Measurements from ENCODE around the gene SYT14. TPM values are rescaled to one million over a fixed set of nuclear protein-coding genes. Genes with fewer than 3 reads are reported as not detected.
A peak's percentile ranks its signal among the peaks of the same experiment; 100 is the strongest.
"Not testable (repeated sequence)": the region's sequence is repeated elsewhere in the genome, so short reads cannot be mapped to it uniquely, and the experiment has no call there.

SYT14 gene
- total RNA-seq, 1 donor from 2014 or later: not detected

GRCh38 chr1:210087058-210087457, 149.0 kb downstream of the SYT14 start:
- intact Hi-C loops (cut with micrococcal nuclease): no loop called here
- ATAC-seq: no peak
- no peak for DNase-seq

GRCh38 chr1:210089855-210090254, 151.8 kb downstream of the SYT14 start:
- intact Hi-C loops (cut with micrococcal nuclease): no loop called here
- ATAC-seq (no peak), DNase-seq (no peak)

GRCh38 chr1:210092366-210092765, 154.3 kb downstream of the SYT14 start:
- DNase-seq: no peak
- intact Hi-C loops (cut with micrococcal nuclease): no loop called here
- ATAC-seq: no peak

GRCh38 chr1:210093461-210093860, 155.4 kb downstream of the SYT14 start:
- DNase-seq: no peak
- no peak for ATAC-seq
- intact Hi-C loops (cut with micrococcal nuclease): no loop called here

GRCh38 chr1:210098356-210098755, 160.3 kb downstream of the SYT14 start:
- DNase-seq: no peak
- no peak for ATAC-seq
- intact Hi-C loops (cut with micrococcal nuclease): no loop called here

- intact Hi-C loops (cut with micrococcal nuclease): no loop called here
- ATAC-seq: no peak
- DNase-seq: no peak
Measured at GRCh38 chr1:210099921-210100320, 161.9 kb downstream of the SYT14 start.

- DNase-seq: no peak
- intact Hi-C loops (cut with micrococcal nuclease): no loop called here
- ATAC-seq: no peak
Measured at GRCh38 chr1:210104103-210104502, 166.1 kb downstream of the SYT14 start.

GRCh38 chr1:210112906-210113305, 174.9 kb downstream of the SYT14 start:
- intact Hi-C loops (cut with micrococcal nuclease); ATAC-seq; DNase-seq: not testable (repeated sequence)

GRCh38 chr1:210117198-210117597, 179.2 kb downstream of the SYT14 start:
- no peak for ATAC-seq
- intact Hi-C loops (cut with micrococcal nuclease): no loop called here
- no peak for DNase-seq

GRCh38 chr1:210117681-210118170, 179.7 kb downstream of the SYT14 start:
- intact Hi-C loops (cut with micrococcal nuclease): no loop called here
- ATAC-seq (no peak), DNase-seq (no peak)

- ATAC-seq: no peak
- intact Hi-C loops (cut with micrococcal nuclease): no loop called here
- DNase-seq: no peak
Measured at GRCh38 chr1:210123383-210123782, 185.4 kb downstream of the SYT14 start.

GRCh38 chr1:210123924-210124589, 186.0 kb downstream of the SYT14 start:
- ATAC-seq: no peak
- intact Hi-C loops (cut with micrococcal nuclease): no loop called here
- DNase-seq: no peak

GRCh38 chr1:210124736-210125135, 186.7 kb downstream of the SYT14 start:
- no peak for DNase-seq
- intact Hi-C loops (cut with micrococcal nuclease): no loop called here
- ATAC-seq: no peak

GRCh38 chr1:210125143-210125542, 187.1 kb downstream of the SYT14 start:
- DNase-seq (no peak), ATAC-seq (no peak)
- intact Hi-C loops (cut with micrococcal nuclease): no loop called here

- no peak for ATAC-seq
- intact Hi-C loops (cut with micrococcal nuclease): no loop called here
- no peak for DNase-seq
Measured at GRCh38 chr1:210129092-210129491, 191.1 kb downstream of the SYT14 start.

- intact Hi-C loops (cut with micrococcal nuclease): no loop called here
- ATAC-seq: no peak
- no peak for DNase-seq
Measured at GRCh38 chr1:210129759-210130158, 191.7 kb downstream of the SYT14 start.

GRCh38 chr1:210132582-210132981, 194.6 kb downstream of the SYT14 start:
- no peak for DNase-seq
- intact Hi-C loops (cut with micrococcal nuclease): no loop called here
- ATAC-seq: no peak

- ATAC-seq: peak; percentile 26
- intact Hi-C loops (cut with micrococcal nuclease): loop anchor here (2.0 to 10.0 kb wide), 2 partner anchors 167 to 261 kb away; no protein-coding TSS in a partner anchor
- peak; percentile 85 for DNase-seq
Measured at GRCh38 chr1:210143465-210144062, 205.5 kb downstream of the SYT14 start.

GRCh38 chr1:210144736-210145135, 206.7 kb downstream of the SYT14 start:
- ATAC-seq: no peak
- intact Hi-C loops (cut with micrococcal nuclease): loop anchor here (10.0 kb wide), 1 partner anchor 260 kb away; no protein-coding TSS in a partner anchor
- no peak for DNase-seq

GRCh38 chr1:210151052-210151672, 213.1 kb downstream of the SYT14 start:
- intact Hi-C loops (cut with micrococcal nuclease): no loop called here
- ATAC-seq (no peak), DNase-seq (no peak)

Measured in left ventricle myocardium superior (tissue), 1 donor.